HCT116 (cell line): Measurements from ENCODE around the gene DCAF6. TPM values are rescaled to one million over a fixed set of nuclear protein-coding genes. Genes with fewer than 3 reads are reported as not detected.

Experiments
- ATAC-seq: fragments of 200-7000 bp; cut with Tn5 transposase; 2 replicates; pipeline ENCODE4 v1.9.1; 2020; ENCODE audit warnings: mild to moderate bottlenecking, moderate library complexity
- BruUV-seq: library from RNA; stranded (reverse); fragments of 400-500 nt; replicated peaks from 2 replicates; lab custom pipeline; 2021; lab: Mats Ljungman, UMichigan
- CTCF ChIA-PET: fragments of 300-600 bp; sonication (Branson Sonifier 250); formaldehyde crosslinking; loops from one replicate; lab custom pipeline; 2021; ENCODE audit warnings: antibody characterized with exemption; lab: Charles Lee
- POLR2A ChIA-PET: fragments of 300-600, 350-600 bp; sonication (Branson Sonifier 250); formaldehyde crosslinking; loops from one replicate; lab custom pipeline; 2021; ENCODE audit warnings: antibody characterized with exemption; lab: Charles Lee
- RAD21 ChIA-PET, 2 experiments: fragments of 300-600 bp; sonication (Branson Sonifier 250); formaldehyde crosslinking; loops; one replicate each; lab custom pipeline; 2023; ENCODE audit warnings: low total read pairs in 2 of 2; ENCODE audit not compliant: uncharacterized antibody in 2 of 2, unreplicated experiment in 2 of 2, low non-redundant PET in 1 of 2; lab: Charles Lee
- DNase-seq: peaks from one replicate; pipeline ENCODE4 v3.0.0-alpha.2; 2010; ENCODE audit warnings: low read depth, low spot score
- H2AFZ ChIP-seq: fragments of 200-600 bp; shearing (Covaris generic), sonication (generic); 2 replicates; pipeline ENCODE4 v1.6.1; 2017; ENCODE audit warnings: low read depth, mixed run types, mixed read lengths, antibody characterized with exemption, low read length; ENCODE audit not compliant: poor library complexity, severe bottlenecking
- H3K27ac ChIP-seq: 2 replicates; pipeline ENCODE4 v1.5.1; 2012; ENCODE audit warnings: low read depth, low read length
- H3K27me3 ChIP-seq: fragments of 200-600 bp; sonication (generic); 2 replicates; pipeline ENCODE4 v1.6.1; 2016; ENCODE audit warnings: mixed run types, low read length, mixed read lengths; ENCODE audit not compliant: insufficient read depth
- H3K36me3 ChIP-seq, 2 experiments: fragments of 200-500 bp in 1 of 2; fragments of 200-600 bp in 1 of 2; sonication (Bioruptor generic) in 1 of 2; sonication (generic) in 1 of 2; 2 replicates each; pipeline versions ENCODE4 v1.5.1 to v1.6.1; 2014 to 2016; ENCODE audit warnings: low read length in 2 of 2, inconsistent platforms in 1 of 2, mixed read lengths in 1 of 2, mixed run types in 1 of 2; ENCODE audit not compliant: insufficient read depth in 2 of 2, control insufficient read depth in 1 of 2
- H3K4me1 ChIP-seq, 2 experiments: fragments of 200-600 bp in 1 of 2; sonication (generic) in 1 of 2; 2 replicates each; pipeline versions ENCODE4 v1.5.1 to v1.6.1; 2012 to 2017; ENCODE audit warnings: low read length in 2 of 2, inconsistent platforms in 1 of 2, mild to moderate bottlenecking in 1 of 2, mixed read lengths in 1 of 2, mixed run types in 1 of 2, moderate library complexity in 1 of 2; ENCODE audit not compliant: insufficient read depth in 2 of 2, control insufficient read depth in 1 of 2
- H3K4me2 ChIP-seq: fragments of 200-600 bp; sonication (generic); 2 replicates; pipeline ENCODE4 v1.6.1; 2017; ENCODE audit warnings: mixed run types, low read length, mixed read lengths
- H3K4me3 ChIP-seq, 2 experiments: fragments of 200-600 bp in 1 of 2; sonication (generic) in 1 of 2; replicated peaks in 1 of 2; 2 replicates each; pipeline ENCODE4 v1.5.1; 2011 to 2016; ENCODE audit warnings: low read length in 2 of 2, control low read depth in 1 of 2, low read depth in 1 of 2, mild to moderate bottlenecking in 1 of 2, mixed read lengths in 1 of 2, mixed run types in 1 of 2
- H3K79me2 ChIP-seq: fragments of 200-600 bp; sonication (generic); 2 replicates; pipeline ENCODE4 v1.6.1; 2017; ENCODE audit warnings: mild to moderate bottlenecking, mixed run types, low read length, moderate library complexity, mixed read lengths; ENCODE audit not compliant: insufficient read depth
- H3K9ac ChIP-seq: fragments of 200-600 bp; sonication (generic); 2 replicates; pipeline ENCODE4 v1.6.1; 2016; ENCODE audit warnings: low read length, mixed read lengths
- H3K9me2 ChIP-seq: fragments of 200-600 bp; sonication (generic), shearing (Covaris generic); 2 replicates; pipeline ENCODE4 v1.6.1; 2017; ENCODE audit warnings: mixed run types, mild to moderate bottlenecking, moderate library complexity; ENCODE audit not compliant: insufficient read depth
- H3K9me3 ChIP-seq, 2 experiments: fragments of 200-500 bp in 1 of 2; fragments of 200-600 bp in 1 of 2; sonication (Bioruptor generic) in 1 of 2; sonication (generic) in 1 of 2; 2 replicates each; pipeline ENCODE4 v1.6.1; 2014 to 2017; ENCODE audit warnings: low read length in 2 of 2, mixed read lengths in 2 of 2, inconsistent platforms in 1 of 2, low read depth in 1 of 2, mild to moderate bottlenecking in 1 of 2, mixed run types in 1 of 2, moderate library complexity in 1 of 2; ENCODE audit not compliant: control insufficient read depth in 1 of 2, insufficient read depth in 1 of 2
- H4K20me1 ChIP-seq: fragments of 200-600 bp; sonication (generic), shearing (Covaris generic); 2 replicates; pipeline ENCODE4 v1.6.1; 2017; ENCODE audit warnings: mixed run types, mild to moderate bottlenecking, moderate library complexity; ENCODE audit not compliant: insufficient read depth
- EGR1 ChIP-seq: IDR thresholded peaks from 2 replicates; pipeline ENCODE4 v1.6.1; 2012; ENCODE audit warnings: low read depth
- ELF1 ChIP-seq: IDR thresholded peaks from 2 replicates; pipeline ENCODE4 v1.6.1; 2012; ENCODE audit warnings: low read depth, borderline replicate concordance
- EZH2phosphoT487 ChIP-seq: fragments of 200-600 bp; IDR thresholded peaks from 2 replicates; pipeline ENCODE4 v1.6.1; 2018; ENCODE audit warnings: antibody characterized with exemption, borderline replicate concordance
- MAX ChIP-seq: IDR thresholded peaks from 2 replicates; pipeline ENCODE4 v1.6.1; 2012
- REST ChIP-seq: IDR thresholded peaks from 2 replicates; pipeline ENCODE4 v1.6.1; 2012; ENCODE audit warnings: low read depth
- SP1 ChIP-seq: IDR thresholded peaks from 2 replicates; pipeline ENCODE4 v1.6.1; 2012; ENCODE audit warnings: low read depth
- ZFX ChIP-seq: fragments of 450-650 bp; IDR thresholded peaks from 2 replicates; pipeline ENCODE4 v1.6.1; 2017
- intact Hi-C: fragments of 100-400 bp; cut with micrococcal nuclease; formaldehyde crosslinking; loops from 2 replicates; pipeline ENCODE4 v1.10.0; 2022
- total RNA-seq: library from RNA; stranded (reverse); gene quantifications from one replicate; pipeline ENCODE4 v1.2.1, GENCODE V29; 2021; ENCODE audit not compliant: unreplicated experiment

DCAF6 gene
- total RNA-seq, 1 experiment from 2014 or later, result 34.2 TPM

- H3K9me3 ChIP-seq, result no peaks in the 10 kb centered on the region
- no peaks in the 10 kb centered on the region for H3K36me3 ChIP-seq
- intact Hi-C loops, result no loop called here
- no peaks in the 10 kb centered on the region for H3K9me2 ChIP-seq
- no peak overlapping the region for H3K4me2 ChIP-seq
- ChIA-PET CTCF (no interaction called here), RAD21 (no interaction called here), POLR2A (no interaction called here)
- no TSS peak for BruUV-seq
- TF ChIP-seq EZH2phosphoT487, result no peak
- TF ChIP-seq ELF1, result no peak
- TF ChIP-seq ZFX, result no peak
- no peak for TF ChIP-seq SP1
- no peak for TF ChIP-seq MAX
- TF ChIP-seq REST, result no peak
- TF ChIP-seq EGR1, result no peak
- no peaks in the 10 kb centered on the region for H3K79me2 ChIP-seq
- no peak overlapping the region for H3K9ac ChIP-seq
- no peaks in the 10 kb centered on the region for H3K27me3 ChIP-seq
- no peak for ATAC-seq
- H4K20me1 ChIP-seq, result no peaks in the 10 kb centered on the region
- DNase-seq, result no peak
- H2AFZ ChIP-seq, result no peak overlapping the region
- H3K27ac ChIP-seq, result no peak overlapping the region
- H3K4me1 ChIP-seq, result peaks cover 2 to 7% of the 10 kb centered on the region in 2 experiments; a peak in 1 of 4 replicates
- no peak overlapping the region for H3K4me3 ChIP-seq
Measured at GRCh38 chr1:168099337-168099801, 162.9 kb downstream of the DCAF6 start.
